GM12801 (cell line): ENCODE measurements around the gene IPCEF1.

Source experiments
- CTCF ChIP-seq: IDR thresholded peaks from one replicate; pipeline ENCODE4 v1.5.1; 2011; ENCODE audit warnings: control low read depth; ENCODE audit not compliant: insufficient read length; ENCODE audit errors: extremely low read depth

IPCEF1 gene

GRCh38 chr6:154161689-154162088 is 194.9 kb downstream of the IPCEF1 start:
- TF ChIP-seq CTCF, result no peak

- no peak for TF ChIP-seq CTCF
These were observed 197.5 kb downstream of the IPCEF1 start for GRCh38 chr6:154159126-154159525.

GRCh38 chr6:154157706-154158105 is 198.9 kb downstream of the IPCEF1 start:
- no peak for TF ChIP-seq CTCF

GRCh38 chr6:154157082-154157481 is 199.5 kb downstream of the IPCEF1 start:
- no peak for TF ChIP-seq CTCF

GRCh38 chr6:154156135-154156896 is 200.3 kb downstream of the IPCEF1 start:
- no peak for TF ChIP-seq CTCF

GRCh38 chr6:154154389-154154967 is 202.1 kb downstream of the IPCEF1 start:
- TF ChIP-seq CTCF, result no peak

- TF ChIP-seq CTCF, result no peak
These were observed 212.8 kb downstream of the IPCEF1 start for GRCh38 chr6:154143753-154144152.
